K562 (cell line): ENCODE results near the gene IFNB1.

Source experiments
- FOXP1 ChIP-seq: sonication (generic); formaldehyde crosslinking; IDR thresholded peaks from 2 replicates; pipeline ENCODE4 v1.8.0; 2022; ENCODE audit warnings: mild to moderate bottlenecking, missing genetic modification reagents
- RBM22 ChIP-seq: fragments of 200-400 bp; formaldehyde crosslinking; IDR thresholded peaks from 2 replicates; pipeline ENCODE4 v1.6.1; 2018; ENCODE audit warnings: low read length, low read depth; ENCODE audit not compliant: poor library complexity, severe bottlenecking
- TAL1 ChIP-seq: fragments of 450-650 bp; IDR thresholded peaks from 2 replicates; pipeline ENCODE4 v1.6.1; 2016; ENCODE audit warnings: mild to moderate bottlenecking
- ZNF316 ChIP-seq: fragments of 450-650 bp; IDR thresholded peaks from 2 replicates; pipeline ENCODE4 v1.6.1; 2016
- TF ChIP-seq, protein P1 (sequence below): sonication (generic); formaldehyde crosslinking; IDR thresholded peaks from 2 replicates; pipeline ENCODE4 v1.8.1; 2022; ENCODE audit warnings: missing genetic modification reagents
- TF ChIP-seq, protein P2 (sequence below): fragments of 250-450 bp; sonication (Bioruptor Pico); IDR thresholded peaks from 2 replicates; pipeline ENCODE4 v1.4.0; 2020; ENCODE audit warnings: mild to moderate bottlenecking, moderate library complexity
- TF ChIP-seq, protein P3 (sequence below): fragments of 200-800 bp; sonication (Bioruptor generic); IDR thresholded peaks from 2 replicates; pipeline ENCODE4 v1.6.1; 2017; ENCODE audit warnings: missing genetic modification characterization, missing compliant biosample characterization
- TF ChIP-seq, protein P4 (sequence below), 3 experiments: IDR thresholded peaks in 2 of 3; conservative IDR thresholded peaks in 1 of 3; 2 replicates each; pipeline ENCODE4 v1.5.1; 2011 to 2012; ENCODE audit warnings: low read length in 3 of 3, mild to moderate bottlenecking in 3 of 3, control low read depth in 2 of 3, improper control_type of control experiment in 1 of 3, inconsistent platforms in 1 of 3, low read depth in 1 of 3, mixed read lengths in 1 of 3, moderate library complexity in 1 of 3; ENCODE audit not compliant: insufficient read depth in 2 of 3

DNA sequence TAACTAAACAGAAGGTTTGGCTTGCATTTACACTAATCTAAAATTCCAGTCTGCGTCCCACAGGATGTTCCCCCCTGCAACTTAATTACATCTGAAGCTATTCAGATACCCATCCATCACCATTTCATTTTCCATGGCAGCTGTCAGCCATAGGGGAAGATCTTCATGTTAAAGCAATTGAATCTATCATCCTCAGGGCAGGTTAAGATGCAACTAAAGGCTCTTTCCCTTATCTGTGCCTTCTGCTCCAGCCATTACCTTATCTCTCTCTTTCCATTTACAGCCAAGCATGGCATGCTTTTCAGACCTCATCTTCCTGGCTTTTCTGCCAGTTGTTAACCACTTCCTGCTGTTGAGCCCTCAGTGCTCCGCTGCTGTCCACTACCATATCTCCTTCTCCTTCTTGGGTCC lies 30.5 kb downstream of the IFNB1 start:
- TF ChIP-seq FOXP1 (CRISPR knock-in tag) (no peak), ZNF316 (no peak), RBM22 (no peak), TAL1 (no peak)
- TF ChIP-seq, protein P1, sequence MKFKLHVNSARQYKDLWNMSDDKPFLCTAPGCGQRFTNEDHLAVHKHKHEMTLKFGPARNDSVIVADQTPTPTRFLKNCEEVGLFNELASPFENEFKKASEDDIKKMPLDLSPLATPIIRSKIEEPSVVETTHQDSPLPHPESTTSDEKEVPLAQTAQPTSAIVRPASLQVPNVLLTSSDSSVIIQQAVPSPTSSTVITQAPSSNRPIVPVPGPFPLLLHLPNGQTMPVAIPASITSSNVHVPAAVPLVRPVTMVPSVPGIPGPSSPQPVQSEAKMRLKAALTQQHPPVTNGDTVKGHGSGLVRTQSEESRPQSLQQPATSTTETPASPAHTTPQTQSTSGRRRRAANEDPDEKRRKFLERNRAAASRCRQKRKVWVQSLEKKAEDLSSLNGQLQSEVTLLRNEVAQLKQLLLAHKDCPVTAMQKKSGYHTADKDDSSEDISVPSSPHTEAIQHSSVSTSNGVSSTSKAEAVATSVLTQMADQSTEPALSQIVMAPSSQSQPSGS, result no peak
- TF ChIP-seq, protein P2, sequence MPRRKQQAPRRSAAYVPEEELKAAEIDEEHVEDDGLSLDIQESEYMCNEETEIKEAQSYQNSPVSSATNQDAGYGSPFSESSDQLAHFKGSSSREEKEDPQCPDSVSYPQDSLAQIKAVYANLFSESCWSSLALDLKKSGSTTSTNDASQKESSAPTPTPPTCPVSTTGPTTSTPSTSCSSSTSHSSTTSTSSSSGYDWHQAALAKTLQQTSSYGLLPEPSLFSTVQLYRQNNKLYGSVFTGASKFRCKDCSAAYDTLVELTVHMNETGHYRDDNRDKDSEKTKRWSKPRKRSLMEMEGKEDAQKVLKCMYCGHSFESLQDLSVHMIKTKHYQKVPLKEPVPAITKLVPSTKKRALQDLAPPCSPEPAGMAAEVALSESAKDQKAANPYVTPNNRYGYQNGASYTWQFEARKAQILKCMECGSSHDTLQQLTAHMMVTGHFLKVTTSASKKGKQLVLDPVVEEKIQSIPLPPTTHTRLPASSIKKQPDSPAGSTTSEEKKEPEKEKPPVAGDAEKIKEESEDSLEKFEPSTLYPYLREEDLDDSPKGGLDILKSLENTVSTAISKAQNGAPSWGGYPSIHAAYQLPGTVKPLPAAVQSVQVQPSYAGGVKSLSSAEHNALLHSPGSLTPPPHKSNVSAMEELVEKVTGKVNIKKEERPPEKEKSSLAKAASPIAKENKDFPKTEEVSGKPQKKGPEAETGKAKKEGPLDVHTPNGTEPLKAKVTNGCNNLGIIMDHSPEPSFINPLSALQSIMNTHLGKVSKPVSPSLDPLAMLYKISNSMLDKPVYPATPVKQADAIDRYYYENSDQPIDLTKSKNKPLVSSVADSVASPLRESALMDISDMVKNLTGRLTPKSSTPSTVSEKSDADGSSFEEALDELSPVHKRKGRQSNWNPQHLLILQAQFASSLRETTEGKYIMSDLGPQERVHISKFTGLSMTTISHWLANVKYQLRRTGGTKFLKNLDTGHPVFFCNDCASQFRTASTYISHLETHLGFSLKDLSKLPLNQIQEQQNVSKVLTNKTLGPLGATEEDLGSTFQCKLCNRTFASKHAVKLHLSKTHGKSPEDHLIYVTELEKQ (CRISPR knock-in tag), result no peak
- TF ChIP-seq, protein P3, sequence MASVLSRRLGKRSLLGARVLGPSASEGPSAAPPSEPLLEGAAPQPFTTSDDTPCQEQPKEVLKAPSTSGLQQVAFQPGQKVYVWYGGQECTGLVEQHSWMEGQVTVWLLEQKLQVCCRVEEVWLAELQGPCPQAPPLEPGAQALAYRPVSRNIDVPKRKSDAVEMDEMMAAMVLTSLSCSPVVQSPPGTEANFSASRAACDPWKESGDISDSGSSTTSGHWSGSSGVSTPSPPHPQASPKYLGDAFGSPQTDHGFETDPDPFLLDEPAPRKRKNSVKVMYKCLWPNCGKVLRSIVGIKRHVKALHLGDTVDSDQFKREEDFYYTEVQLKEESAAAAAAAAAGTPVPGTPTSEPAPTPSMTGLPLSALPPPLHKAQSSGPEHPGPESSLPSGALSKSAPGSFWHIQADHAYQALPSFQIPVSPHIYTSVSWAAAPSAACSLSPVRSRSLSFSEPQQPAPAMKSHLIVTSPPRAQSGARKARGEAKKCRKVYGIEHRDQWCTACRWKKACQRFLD (CRISPR knock-in tag), result no peak
- TF ChIP-seq, protein P4, sequence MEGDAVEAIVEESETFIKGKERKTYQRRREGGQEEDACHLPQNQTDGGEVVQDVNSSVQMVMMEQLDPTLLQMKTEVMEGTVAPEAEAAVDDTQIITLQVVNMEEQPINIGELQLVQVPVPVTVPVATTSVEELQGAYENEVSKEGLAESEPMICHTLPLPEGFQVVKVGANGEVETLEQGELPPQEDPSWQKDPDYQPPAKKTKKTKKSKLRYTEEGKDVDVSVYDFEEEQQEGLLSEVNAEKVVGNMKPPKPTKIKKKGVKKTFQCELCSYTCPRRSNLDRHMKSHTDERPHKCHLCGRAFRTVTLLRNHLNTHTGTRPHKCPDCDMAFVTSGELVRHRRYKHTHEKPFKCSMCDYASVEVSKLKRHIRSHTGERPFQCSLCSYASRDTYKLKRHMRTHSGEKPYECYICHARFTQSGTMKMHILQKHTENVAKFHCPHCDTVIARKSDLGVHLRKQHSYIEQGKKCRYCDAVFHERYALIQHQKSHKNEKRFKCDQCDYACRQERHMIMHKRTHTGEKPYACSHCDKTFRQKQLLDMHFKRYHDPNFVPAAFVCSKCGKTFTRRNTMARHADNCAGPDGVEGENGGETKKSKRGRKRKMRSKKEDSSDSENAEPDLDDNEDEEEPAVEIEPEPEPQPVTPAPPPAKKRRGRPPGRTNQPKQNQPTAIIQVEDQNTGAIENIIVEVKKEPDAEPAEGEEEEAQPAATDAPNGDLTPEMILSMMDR (IDR thresholded peaks at IDR 0.05 in 2 of 3, conservative IDR thresholded peaks at IDR 0.05 in 1 of 3; ENCODE audit: insufficient read depth in 2 of 3, low read depth in 1 of 3, low read length in 3 of 3), result no peak
